GM12873 (cell line): ENCODE measurements around the gene PITPNC1.

ENCODE experiments used
- TF ChIP-seq, protein P1 (sequence below): IDR thresholded peaks from 2 replicates; pipeline ENCODE4 v1.5.1; 2012; ENCODE audit warnings: low read depth, mild to moderate bottlenecking, moderate library complexity, low read length, control low read depth; ENCODE audit not compliant: insufficient read depth; ENCODE audit errors: missing control alignments

PITPNC1 gene

DNA sequence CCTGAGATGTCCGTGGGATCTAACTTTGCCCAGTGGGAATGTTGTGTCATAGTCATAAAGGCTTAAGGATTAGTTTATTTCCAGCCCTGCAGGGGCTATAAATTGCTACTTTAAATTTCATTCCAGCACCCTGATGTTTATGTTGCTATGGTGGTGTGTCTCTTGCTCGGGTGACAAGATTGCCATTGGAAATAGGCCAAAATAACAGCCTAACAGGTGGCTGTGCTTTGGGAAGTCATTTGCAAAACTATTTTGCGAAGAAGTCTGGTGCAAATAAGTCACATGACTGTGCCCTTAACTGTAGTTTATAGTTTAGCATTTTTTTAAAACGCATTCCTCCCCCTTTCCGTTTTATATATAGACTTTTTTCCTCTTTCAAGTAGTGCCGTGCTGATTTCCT, 23.1 kb downstream of the PITPNC1 start:
- TF ChIP-seq, protein P1, sequence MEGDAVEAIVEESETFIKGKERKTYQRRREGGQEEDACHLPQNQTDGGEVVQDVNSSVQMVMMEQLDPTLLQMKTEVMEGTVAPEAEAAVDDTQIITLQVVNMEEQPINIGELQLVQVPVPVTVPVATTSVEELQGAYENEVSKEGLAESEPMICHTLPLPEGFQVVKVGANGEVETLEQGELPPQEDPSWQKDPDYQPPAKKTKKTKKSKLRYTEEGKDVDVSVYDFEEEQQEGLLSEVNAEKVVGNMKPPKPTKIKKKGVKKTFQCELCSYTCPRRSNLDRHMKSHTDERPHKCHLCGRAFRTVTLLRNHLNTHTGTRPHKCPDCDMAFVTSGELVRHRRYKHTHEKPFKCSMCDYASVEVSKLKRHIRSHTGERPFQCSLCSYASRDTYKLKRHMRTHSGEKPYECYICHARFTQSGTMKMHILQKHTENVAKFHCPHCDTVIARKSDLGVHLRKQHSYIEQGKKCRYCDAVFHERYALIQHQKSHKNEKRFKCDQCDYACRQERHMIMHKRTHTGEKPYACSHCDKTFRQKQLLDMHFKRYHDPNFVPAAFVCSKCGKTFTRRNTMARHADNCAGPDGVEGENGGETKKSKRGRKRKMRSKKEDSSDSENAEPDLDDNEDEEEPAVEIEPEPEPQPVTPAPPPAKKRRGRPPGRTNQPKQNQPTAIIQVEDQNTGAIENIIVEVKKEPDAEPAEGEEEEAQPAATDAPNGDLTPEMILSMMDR = no peak

DNA sequence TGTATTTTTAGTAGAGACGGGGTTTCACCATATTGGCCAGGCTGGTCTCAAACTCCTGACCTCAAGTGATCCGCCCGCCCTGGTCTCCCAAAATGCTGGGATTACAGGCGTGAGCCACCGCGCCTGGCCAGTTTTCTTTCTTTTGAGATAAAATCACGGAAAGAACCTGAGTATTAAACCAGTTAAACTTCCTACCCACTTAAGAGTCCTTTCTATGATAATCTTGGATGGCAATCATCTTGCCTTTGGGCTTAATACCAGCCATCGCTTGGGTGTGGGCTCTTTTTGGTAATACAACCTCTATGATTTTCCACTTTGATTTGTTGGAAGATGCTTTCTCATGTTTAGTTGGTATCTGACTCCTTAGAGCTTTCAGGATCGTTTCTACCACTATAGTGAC, 24.0 kb downstream of the PITPNC1 start:
- TF ChIP-seq, protein P1 = no peak

DNA sequence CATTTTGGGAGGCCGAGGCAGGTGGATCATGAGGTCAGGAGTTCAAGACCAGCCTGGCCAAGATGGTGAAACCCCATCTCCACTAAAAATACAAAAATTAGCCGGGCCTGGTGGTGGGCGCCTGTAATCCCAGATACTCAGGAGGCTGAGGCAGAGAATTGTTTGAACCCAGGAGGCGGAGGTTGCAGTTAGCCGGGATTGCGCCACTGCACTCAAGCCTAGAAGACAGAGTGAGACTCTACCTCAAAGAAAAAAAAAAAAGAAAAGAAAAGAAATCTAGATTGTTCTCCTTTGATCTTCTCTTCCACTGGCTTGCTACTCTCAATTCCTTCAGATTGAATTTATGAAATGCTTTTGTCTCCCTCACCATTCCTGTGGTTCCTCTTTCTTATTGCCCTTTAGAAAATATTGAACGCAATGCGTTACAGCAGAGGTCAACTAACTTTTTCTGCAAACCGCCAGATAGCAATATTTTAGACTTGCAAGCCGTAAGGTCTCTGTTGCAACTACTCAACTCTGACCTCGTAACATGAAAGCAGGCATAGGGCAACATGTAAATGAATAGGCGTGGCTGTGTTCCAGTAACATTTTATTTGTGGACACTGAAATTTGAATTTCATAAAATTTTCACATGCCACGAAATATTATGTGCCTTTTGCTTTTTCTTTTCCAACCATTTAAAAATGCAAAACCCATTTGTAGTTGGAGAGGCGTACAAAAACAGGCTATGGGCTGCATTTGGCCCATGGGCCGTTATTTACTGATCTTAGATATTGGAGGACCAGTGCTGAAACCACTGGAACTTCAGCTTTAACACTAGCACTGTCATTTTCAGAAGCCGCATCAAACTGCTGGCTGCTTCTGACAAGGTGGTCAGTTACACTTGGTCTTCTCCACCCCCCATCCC, 24.8 kb downstream of the PITPNC1 start:
- TF ChIP-seq, protein P1 = no peak

DNA sequence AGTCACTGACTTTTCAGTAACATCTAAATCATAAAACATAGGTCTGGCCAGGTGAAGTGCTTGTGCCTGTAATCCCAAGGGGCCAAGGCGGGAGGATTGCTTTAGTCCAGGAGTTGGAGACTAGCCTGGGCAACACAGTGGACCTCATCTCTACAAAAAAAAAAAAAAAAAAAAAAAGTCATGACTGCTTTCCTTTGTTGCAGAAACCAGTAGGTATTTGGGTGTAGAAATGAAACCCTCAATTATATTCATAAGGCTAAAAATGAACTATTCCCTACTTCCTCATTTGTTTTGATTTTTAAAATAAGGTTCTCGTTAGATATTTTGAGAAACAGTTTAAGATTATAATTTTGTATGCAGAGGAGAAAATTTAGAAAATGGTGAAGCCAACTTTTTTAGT, 26.0 kb downstream of the PITPNC1 start:
- TF ChIP-seq, protein P1 = no peak

DNA sequence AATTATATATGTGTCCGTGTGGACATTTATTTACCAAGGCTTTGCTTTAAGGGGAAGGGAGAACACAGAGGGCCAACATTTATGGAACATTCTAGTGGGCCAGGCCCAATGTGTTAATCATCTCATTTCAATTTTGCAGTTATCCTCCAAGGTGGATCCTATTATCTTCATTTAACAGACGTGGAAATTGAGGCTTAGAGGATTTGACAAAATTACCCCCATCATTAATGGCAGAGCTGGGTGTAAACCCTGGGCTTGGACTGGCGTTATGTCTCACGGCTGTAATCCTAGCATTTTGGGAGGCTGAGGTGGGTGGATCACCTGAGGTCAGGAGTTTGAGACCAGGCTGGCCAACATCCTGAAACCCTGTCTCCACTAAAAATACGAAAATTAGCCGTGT, 26.4 kb downstream of the PITPNC1 start:
- TF ChIP-seq, protein P1 = no peak

DNA sequence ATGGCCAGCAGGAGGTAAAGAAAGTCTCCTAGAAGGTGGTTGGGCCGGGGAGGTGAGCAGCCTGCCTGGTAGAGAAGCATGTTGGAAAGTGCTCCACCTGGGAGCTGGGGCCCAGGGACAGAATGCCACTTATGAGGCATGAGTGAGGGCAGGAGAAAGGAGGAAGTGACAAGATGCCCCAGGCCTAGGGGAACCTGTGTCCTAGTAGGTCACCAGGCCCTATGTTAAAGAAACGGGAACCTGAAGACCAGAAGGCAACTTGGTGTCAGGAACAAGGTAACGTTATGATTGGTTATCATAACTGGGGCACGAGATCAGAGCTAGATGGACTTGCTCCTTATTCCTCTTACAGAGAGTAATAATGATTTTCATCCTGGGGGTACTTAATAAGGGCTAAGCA, 34.3 kb downstream of the PITPNC1 start:
- TF ChIP-seq, protein P1 = no peak

DNA sequence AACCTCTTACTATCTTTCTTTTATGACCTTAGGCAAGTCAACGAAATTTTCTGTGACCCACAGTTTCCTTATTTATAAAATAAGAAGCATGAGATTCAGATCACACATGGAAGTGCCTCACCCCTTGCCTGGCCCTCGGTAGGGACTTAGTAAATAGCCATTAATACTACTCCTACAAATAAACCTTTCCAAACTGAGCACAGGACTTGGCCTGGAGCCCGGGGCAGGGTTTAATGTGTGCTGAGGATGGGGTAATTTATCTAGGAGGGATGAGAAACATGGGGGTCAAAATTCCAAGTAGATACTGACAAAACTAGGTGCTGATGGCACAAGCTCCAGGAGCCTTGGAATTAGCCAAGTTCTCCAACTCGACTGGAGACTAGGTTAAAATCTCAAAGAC, 35.0 kb downstream of the PITPNC1 start:
- TF ChIP-seq, protein P1 = no peak
